Measurements from ENCODE around the gene ABCA1. TPM values are rescaled to one million over a fixed set of nuclear protein-coding genes. Genes with fewer than 3 reads are reported as not detected.
A peak's percentile ranks its signal among the peaks of the same experiment; 100 is the strongest.

Gene ABCA1
- total and polyA plus RNA-seq, 2 of the 13 experiments (the other 11 are each of a cell fraction or from before 2014, with no cell fraction given): 26.8 to 63.8 TPM

- TF ChIP-seq ZNF691 (CRISPR knock-in tag; IDR thresholded peaks at IDR 0.05; ENCODE audit: borderline replicate concordance, low read depth) (no peak), SOX6 (IDR thresholded peaks at IDR 0.05) (no peak), SOX6 (CRISPR knock-in tag; IDR thresholded peaks at IDR 0.05) (peak; percentile 97), FOXP4 (CRISPR knock-in tag; IDR thresholded peaks at IDR 0.05) (peak; percentile 98), TBX2 (CRISPR knock-in tag; IDR thresholded peaks at IDR 0.05; ENCODE audit: borderline replicate concordance) (peak; percentile 100), NCOA2 (CRISPR knock-in tag; IDR thresholded peaks at IDR 0.05) (peak; percentile 77), NR2C2 (CRISPR knock-in tag; IDR thresholded peaks at IDR 0.05; ENCODE audit: borderline replicate concordance) (peak; percentile 29; the same call in 1 of the 2 replicates), ZNF329 (CRISPR knock-in tag; IDR thresholded peaks at IDR 0.05; ENCODE audit: low read depth) (no peak), SIX1 (CRISPR knock-in tag; IDR thresholded peaks at IDR 0.05; ENCODE audit: borderline replicate concordance) (peak; percentile 98), SMAD3 (CRISPR knock-in tag; IDR thresholded peaks at IDR 0.05) (peak; percentile 40; the same call in 1 of the 2 replicates), ONECUT2 (CRISPR knock-in tag; IDR thresholded peaks at IDR 0.05) (peak; percentile 59; the same call in 1 of the 2 replicates), PITX1 (CRISPR knock-in tag; IDR thresholded peaks at IDR 0.05) (peak; percentile 96), ZNF792 (CRISPR knock-in tag; IDR thresholded peaks at IDR 0.05) (no peak), MEIS2 (CRISPR knock-in tag; IDR thresholded peaks at IDR 0.05) (peak; percentile 69; the same call in 1 of the 2 replicates), ELF3 (CRISPR knock-in tag; IDR thresholded peaks at IDR 0.05) (peak; percentile 50; the same call in 1 of the 2 replicates), IKZF5 (CRISPR knock-in tag; IDR thresholded peaks at IDR 0.05) (peak; percentile 91; the same call in 1 of the 2 replicates), ARID4A (CRISPR knock-in tag; IDR thresholded peaks at IDR 0.05; ENCODE audit: borderline replicate concordance) (peak; percentile 49; the same call in 1 of the 2 replicates), ZNF275 (CRISPR knock-in tag; IDR thresholded peaks at IDR 0.05; ENCODE audit: borderline replicate concordance) (0 out of 2 replicates have a peak, but pooled peaks have one; percentile 21), PBX2 (CRISPR knock-in tag; IDR thresholded peaks at IDR 0.05) (0 out of 2 replicates have a peak, but pooled peaks have one; percentile 14)
Observed at GRCh38 chr9:104856413-104856941, 71.5 kb downstream of the ABCA1 start (continued).
